GDM1 (cell line): Measurements from ENCODE around the gene ADAP1.

ENCODE experiments used
- DNase-seq: peaks from one replicate; lab custom pipeline; 2025; lab: John Stamatoyannopoulos, UW

ADAP1 gene

GRCh38 chr7:894927-895450 lies 59.5 kb downstream of the ADAP1 start:
- DNase-seq: no peak

- DNase-seq: no peak
Measured at GRCh38 chr7:894164-894867, 60.2 kb downstream of the ADAP1 start.

GRCh38 chr7:893686-894085 lies 60.8 kb downstream of the ADAP1 start:
- DNase-seq: no peak

- no peak for DNase-seq
Measured at GRCh38 chr7:892648-893593, 61.6 kb downstream of the ADAP1 start.

- no peak for DNase-seq
Measured at GRCh38 chr7:891805-892204, 62.7 kb downstream of the ADAP1 start.

DNA sequence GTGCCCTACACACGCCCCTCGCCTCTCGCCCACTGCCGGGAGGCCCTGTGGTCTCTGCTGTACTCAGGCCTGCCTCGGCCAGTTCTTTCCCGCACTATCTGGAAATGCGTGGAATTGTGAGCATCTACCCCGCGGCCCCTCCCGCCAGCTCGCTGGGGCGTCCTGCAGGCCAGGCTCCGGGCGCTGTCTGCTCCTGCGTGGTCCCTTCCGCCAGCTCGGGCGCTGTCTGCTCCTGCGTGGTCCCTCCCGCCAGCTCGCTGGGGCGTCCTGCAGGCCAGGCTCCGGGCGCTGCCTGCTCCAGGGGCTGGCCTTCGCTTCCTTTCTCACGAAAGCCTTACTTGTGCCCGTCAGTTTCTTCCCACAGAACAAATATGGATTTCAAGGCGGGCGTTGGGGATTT lies 63.2 kb downstream of the ADAP1 start:
- DNase-seq: no peak

GRCh38 chr7:890868-891267 lies 63.6 kb downstream of the ADAP1 start:
- DNase-seq: no peak

- no peak for DNase-seq
Measured at GRCh38 chr7:889391-889790, 65.1 kb downstream of the ADAP1 start.

GRCh38 chr7:889025-889390 lies 65.5 kb downstream of the ADAP1 start:
- no peak for DNase-seq

- DNase-seq: no peak
Measured at GRCh38 chr7:888081-889024, 66.1 kb downstream of the ADAP1 start.

- DNase-seq: no peak
Measured at GRCh38 chr7:887488-887820, 67.0 kb downstream of the ADAP1 start.

DNA sequence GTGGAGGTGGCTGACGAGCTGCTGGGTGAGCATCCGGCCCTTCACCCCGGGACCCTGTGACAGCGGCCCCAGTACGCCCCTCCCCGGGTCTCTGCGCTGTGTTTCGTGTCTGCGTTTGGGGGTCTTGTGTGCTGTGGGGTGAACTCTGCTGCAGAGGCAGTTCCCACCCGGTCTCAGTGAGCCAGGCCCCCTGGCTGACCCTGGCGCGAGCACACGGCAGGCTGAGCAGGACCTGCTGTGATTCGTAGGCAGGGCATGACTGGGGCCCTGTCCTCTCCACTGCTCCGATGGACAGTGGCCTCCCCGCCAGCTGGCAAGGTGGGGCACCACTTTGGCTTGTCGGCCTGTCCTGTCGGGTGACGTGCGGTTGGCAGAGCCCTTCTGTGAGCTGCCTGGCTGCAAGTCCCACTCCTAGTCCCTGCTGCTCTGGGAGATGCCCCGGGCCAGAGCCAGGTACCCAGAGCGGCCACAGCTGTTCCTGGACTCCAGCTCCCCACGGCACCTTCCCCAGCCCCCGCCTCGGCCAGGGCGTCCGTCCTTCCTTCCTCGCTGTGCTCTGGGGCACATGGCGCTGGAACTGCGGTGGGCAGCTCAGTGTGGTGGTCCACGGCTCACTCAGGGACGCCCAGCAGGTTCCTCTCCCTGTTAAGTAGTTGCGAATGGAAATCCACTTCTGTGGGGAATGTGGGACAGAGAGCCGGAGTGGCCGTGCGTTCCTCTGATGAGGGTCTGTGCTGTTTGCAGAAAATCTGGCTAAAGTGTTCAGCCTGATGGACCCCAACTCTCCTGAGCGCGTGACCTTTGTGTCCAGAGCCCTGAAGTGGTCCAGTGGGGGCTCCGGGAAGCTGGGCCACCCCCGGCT lies 67.6 kb downstream of the ADAP1 start:
- DNase-seq: no peak

DNA sequence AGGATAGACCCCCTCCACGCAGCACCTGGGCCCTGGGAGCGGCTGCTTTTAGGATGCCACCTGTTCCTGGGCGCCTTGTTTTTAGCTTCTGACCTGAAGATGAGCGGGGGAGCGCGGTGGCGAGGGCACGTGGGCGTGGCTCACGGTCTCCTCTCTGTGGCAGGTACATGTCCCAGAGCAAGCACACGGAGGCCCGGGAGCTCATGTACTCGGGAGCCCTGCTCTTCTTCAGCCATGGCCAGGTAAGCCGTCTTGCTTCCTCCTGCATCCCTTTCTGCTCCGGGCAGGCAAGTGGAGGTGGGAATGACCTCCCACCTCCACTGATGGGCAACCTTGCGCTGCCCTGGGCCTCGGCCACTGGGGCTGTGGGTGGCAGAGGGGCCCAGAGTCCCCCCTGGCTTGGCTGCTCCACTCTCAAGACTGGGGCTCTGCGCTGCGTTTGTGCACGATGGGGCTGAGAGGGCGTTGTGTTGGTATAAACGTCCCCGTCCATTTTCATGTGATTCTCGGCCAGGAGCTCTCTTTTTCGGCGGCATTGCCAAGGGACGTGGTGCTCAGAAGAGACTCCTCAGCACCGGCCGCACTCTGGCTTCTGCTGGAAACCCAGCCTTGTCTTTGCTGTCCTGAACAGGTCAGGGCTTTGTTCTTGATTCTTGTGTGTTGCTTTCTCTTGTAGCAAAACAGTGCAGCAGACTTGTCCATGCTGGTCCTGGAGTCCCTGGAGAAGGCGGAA lies 68.4 kb downstream of the ADAP1 start:
- no peak for DNase-seq

GRCh38 chr7:885261-885892 lies 69.1 kb downstream of the ADAP1 start:
- DNase-seq: no peak

DNA sequence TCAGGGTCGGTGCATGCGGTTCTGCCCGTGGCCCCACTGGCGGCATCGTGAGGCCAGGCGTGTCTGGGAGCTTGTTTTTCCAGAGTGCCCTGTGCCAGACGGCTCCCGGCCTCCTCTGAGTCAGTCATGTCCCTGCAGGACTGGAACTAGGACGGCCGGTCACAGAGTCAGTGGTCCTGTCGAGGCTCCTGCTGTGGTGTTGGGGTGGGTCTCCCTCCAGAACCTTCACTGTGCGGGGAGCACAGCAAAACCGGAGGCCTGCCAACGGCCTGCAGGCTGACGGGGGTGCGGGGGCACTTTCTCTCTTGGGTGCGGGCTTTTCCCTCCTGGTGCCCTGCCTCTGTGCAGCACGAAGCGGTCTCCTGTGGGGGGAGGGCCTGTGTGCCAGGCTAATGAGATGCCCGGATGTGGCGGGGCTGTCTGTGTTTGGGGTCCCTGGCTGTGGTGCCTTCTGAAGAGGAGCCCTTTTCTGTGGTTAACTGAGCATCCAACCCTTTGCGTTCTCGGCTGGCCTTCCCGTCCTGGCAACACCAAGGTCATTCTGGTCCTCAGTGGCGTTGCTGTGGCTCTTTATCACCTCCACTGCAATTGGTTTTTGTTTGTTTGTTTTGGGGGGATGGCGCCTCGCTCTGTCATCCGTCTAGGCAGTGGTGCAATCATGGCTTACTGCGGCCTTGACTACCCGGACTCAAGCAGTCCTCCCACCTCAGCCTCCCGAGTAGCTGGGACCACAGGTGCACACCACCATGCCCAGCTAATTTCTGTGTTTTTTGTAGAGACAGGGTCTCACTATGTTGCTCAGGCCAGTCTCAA lies 70.1 kb downstream of the ADAP1 start:
- DNase-seq: no peak

DNA sequence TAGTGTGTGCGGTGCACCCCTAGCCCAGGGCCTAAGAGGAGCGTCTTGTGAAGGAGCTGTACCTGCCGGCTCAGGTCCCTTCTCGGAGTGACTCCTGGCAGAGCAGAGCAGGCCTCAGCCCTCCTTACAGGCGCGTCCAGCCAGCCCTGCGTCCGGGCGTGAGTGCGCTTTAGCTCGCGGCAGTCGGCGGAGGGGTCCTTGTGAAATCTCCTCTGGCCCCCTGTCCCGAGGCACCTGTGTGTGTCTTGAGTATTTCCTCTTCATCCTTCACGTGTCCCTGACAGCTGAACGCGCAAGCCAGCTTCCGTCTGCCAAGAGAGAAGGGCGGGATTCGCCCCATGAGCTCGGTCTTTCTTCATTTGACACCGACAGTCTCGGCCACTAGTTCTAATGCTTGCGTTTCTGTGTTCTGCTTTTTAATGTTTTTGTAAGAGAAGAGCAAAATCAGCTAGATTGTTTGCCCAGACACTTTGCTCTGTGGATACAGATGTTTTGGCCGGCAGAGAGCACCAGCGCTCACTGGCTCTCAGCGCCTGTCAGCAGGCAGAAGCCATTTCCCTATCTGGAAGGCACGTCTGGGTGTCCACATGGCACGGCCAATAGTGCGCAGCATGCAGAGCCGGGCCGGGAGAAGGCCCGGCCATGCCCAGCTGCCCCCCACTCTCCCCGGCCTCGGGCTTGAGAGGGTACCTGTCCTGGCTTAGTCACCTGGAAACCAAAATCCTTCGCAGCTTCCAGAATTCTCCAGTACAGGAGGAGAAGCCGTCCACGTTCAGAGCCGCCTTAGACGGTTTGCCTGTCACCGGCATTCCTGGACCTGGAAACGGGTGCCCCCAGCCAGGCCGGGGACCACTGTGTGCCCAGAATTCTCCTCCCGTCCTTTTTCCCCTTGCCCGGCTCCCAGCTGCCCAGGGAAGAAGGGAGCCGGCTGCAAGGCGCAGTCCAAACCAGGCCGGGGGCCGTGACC lies 71.1 kb downstream of the ADAP1 start:
- no peak for DNase-seq

GRCh38 chr7:882336-883035 lies 72.0 kb downstream of the ADAP1 start:
- no peak for DNase-seq
